Measurements from ENCODE around the gene PRKAG2. TPM values are rescaled to one million over a fixed set of nuclear protein-coding genes. Genes with fewer than 3 reads are reported as not detected.

Gene PRKAG2
- total and polyA plus RNA-seq, 2 of the 8 experiments (the other 6 are each of a cell fraction or from before 2014, with no cell fraction given) = 7.5 to 18.1 TPM

DNA sequence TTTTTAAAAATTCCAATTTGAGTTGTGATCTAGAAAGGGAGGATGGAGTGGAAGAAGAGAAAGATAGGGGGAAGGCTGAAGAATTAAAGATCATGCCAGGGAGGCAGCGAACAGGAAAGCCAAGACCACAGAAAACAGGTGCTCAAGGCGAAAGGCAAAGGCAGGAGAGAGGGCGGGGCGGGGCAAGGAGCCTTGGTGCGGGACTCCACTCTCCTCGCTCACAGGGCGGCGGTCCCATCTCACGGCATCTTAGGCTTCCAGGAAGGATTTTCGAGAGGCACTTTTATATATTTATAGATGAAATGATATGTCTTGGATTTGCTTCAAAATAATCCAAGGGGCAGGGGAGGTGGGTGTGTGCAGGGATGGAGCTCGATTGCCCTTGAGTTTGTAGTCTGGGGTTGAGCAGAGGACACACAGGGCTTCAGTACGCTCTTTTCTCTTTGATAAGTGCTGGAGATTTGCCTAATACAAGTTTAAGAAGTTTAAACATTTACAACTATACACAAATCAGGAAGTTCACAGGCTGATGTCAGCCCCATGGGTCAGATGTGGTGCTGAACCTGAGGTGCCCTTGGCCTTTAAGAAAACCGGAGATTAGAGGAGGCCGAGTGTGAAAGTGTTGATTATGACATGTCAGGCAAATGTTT is 161.1 kb downstream of the PRKAG2 start:
- Histone ChIP-seq H3K56ac (replicated peaks; ENCODE audit: insufficient read length, low read depth, low read length) (no peak overlapping the region), H3K4me3 (ENCODE audit: extremely low read depth in 1 of 4, insufficient read depth in 2 of 4, low read depth in 3 of 4, low read length in 4 of 4) (no peak overlapping the region), H3K23ac (ENCODE audit: insufficient read length) (no peak overlapping the region), H2BK5ac (ENCODE audit: low read depth, low read length) (no peak overlapping the region), H3K27me3 (replicated peaks in 1 of 4; ENCODE audit: control insufficient read depth in 3 of 4, extremely low read depth in 1 of 4, insufficient read depth in 3 of 4, low read length in 3 of 4) (no peaks in the 10 kb centered on the region), H3K9me3 (ENCODE audit: insufficient read depth in 2 of 2, low read depth in 1 of 2, low read length in 1 of 2) (no peaks in the 10 kb centered on the region), H3K18ac (ENCODE audit: extremely low read depth, low read length) (no peak overlapping the region), H3K4me1 (replicated peaks in 1 of 4; ENCODE audit: control insufficient read depth in 3 of 4, insufficient read depth in 4 of 4, low read length in 3 of 4) (no peaks in the 10 kb centered on the region; a peak in 1 of 7 replicates), H2BK15ac (ENCODE audit: low read length) (no peak overlapping the region), H2AFZ (ENCODE audit: low read length) (no peak overlapping the region), H2AK5ac (ENCODE audit: low read depth, low read length) (no peak overlapping the region), H3K4ac (replicated peaks; ENCODE audit: insufficient read length, low read depth, low read length) (no peak overlapping the region), H4K91ac (replicated peaks; ENCODE audit: insufficient read length, low read length) (no peak overlapping the region), H3K4me2 (ENCODE audit: insufficient read depth in 1 of 2, low read depth in 2 of 2, low read length in 2 of 2) (no peak overlapping the region), H3K14ac (ENCODE audit: insufficient read length) (no peak overlapping the region), H2BK120ac (replicated peaks; ENCODE audit: low read depth, low read length) (no peak overlapping the region), H3K9ac (replicated peaks in 1 of 4; ENCODE audit: extremely low read depth in 1 of 4, low read depth in 3 of 4, low read length in 3 of 4) (no peak overlapping the region), H3K27ac (ENCODE audit: low read depth, low read length) (no peak overlapping the region), H3K79me2 (ENCODE audit: control insufficient read depth in 1 of 2, insufficient read depth in 2 of 2, low read length in 2 of 2) (no peaks in the 10 kb centered on the region), H3K23me2 (ENCODE audit: low read depth, low read length) (no peaks in the 10 kb centered on the region), H3K36me3 (ENCODE audit: control insufficient read depth in 2 of 4, insufficient read depth in 4 of 4, low read length in 3 of 4) (no peaks in the 10 kb centered on the region), H4K20me1 (replicated peaks in 1 of 2; ENCODE audit: control insufficient read depth in 1 of 2, insufficient read depth in 2 of 2, low read length in 2 of 2) (no peaks in the 10 kb centered on the region), H4K8ac (ENCODE audit: extremely low read depth, insufficient read depth, low read length) (no peak overlapping the region), H3K79me1 (ENCODE audit: low read depth, low read length) (no peaks in the 10 kb centered on the region), H2BK20ac (ENCODE audit: low read length) (no peak overlapping the region), H4K5ac (ENCODE audit: insufficient read length, low read depth, low read length) (no peak overlapping the region), H2BK12ac (ENCODE audit: low read depth, low read length) (no peak overlapping the region)
- TF ChIP-seq SP4 (IDR thresholded peaks at IDR 0.05; ENCODE audit: low read length) (no peak), ATF3 (IDR thresholded peaks at IDR 0.05; ENCODE audit: insufficient read depth, low read depth, low read length) (no peak), MAX (IDR thresholded peaks at IDR 0.05) (no peak), HDAC6 (IDR thresholded peaks at IDR 0.05; ENCODE audit: low read depth, low read length) (no peak), RAD21 (IDR thresholded peaks at IDR 0.05 in 1 of 2, conservative IDR thresholded peaks at IDR 0.05 in 1 of 2; ENCODE audit: low read depth in 2 of 2, low read length in 2 of 2) (no peak), POLR2AphosphoS5 (IDR thresholded peaks at IDR 0.05; ENCODE audit: low read depth, low read length) (no peak), RBBP5 (IDR thresholded peaks at IDR 0.05; ENCODE audit: borderline replicate concordance, low read depth, low read length) (no peak), RXRA (IDR thresholded peaks at IDR 0.05; ENCODE audit: insufficient read depth, low read depth, low read length) (no peak), KDM1A (IDR thresholded peaks at IDR 0.05; ENCODE audit: borderline replicate concordance, low read length) (no peak), E2F6 (IDR thresholded peaks at IDR 0.05) (no peak), RFX5 (IDR thresholded peaks at IDR 0.05; ENCODE audit: borderline replicate concordance, low read depth, low read length) (no peak)
- FAIRE-seq (no peak), DNase-seq (ENCODE audit: low read depth in 1 of 2, low spot score in 2 of 2) (no peak)
- 88% methylated on average over 14 of the region's 14 CpGs; no CpG with 5 or more reads in 1 of the 2 experiments for WGBS, 2 experiments (ENCODE audit: extremely low coverage in 1 of 2, insufficient coverage in 1 of 2, insufficient read length in 1 of 2, insufficient replicate concordance in 2 of 2, low coverage in 1 of 2, low lambda C conversion rate in 2 of 2, missing lambda C conversion rate in 1 of 2)
- ChIA-PET CTCF (ENCODE audit: partially characterized antibody) (interaction anchor here (1.1 to 5.1 kb wide), 2 partner anchors 9 to 347 kb away, joined by 3 to 29 read pairs; no protein-coding TSS in a partner anchor), POLR2A (ENCODE audit: partially characterized antibody) (no interaction called here)

All from H1 (cell line).